BLaER1 (cell line): Measurements from ENCODE around the gene PYGL.
"Not testable (repeated sequence)": the region's sequence is repeated elsewhere in the genome, so short reads cannot be mapped to it uniquely, and the experiment has no call there.

Experiments used
- H3K27ac ChIP-seq: shearing (Covaris generic); formaldehyde crosslinking; 2 replicates; pipeline ENCODE4 v1.8.1; 2022
- H3K27me3 ChIP-seq: shearing (Covaris generic); formaldehyde crosslinking; 2 replicates; pipeline ENCODE4 v1.8.1; 2022
- H3K36me3 ChIP-seq: shearing (Covaris generic); formaldehyde crosslinking; 2 replicates; pipeline ENCODE4 v1.8.1; 2022
- H3K4me1 ChIP-seq: shearing (Covaris generic); formaldehyde crosslinking; 2 replicates; pipeline ENCODE4 v1.8.1; 2022
- H3K4me2 ChIP-seq: shearing (Covaris generic); formaldehyde crosslinking; 2 replicates; pipeline ENCODE4 v1.8.1; 2022
- H3K4me3 ChIP-seq: shearing (Covaris generic); formaldehyde crosslinking; 2 replicates; pipeline ENCODE4 v1.8.1; 2022
- H3K9ac ChIP-seq: shearing (Covaris generic); formaldehyde crosslinking; 2 replicates; pipeline ENCODE4 v1.8.1; 2022
- H3K9me3 ChIP-seq: shearing (Covaris generic); formaldehyde crosslinking; 2 replicates; pipeline ENCODE4 v1.8.1; 2022
- H4K20me1 ChIP-seq: shearing (Covaris generic); formaldehyde crosslinking; 2 replicates; pipeline ENCODE4 v1.8.1; 2022
- Cebpa-rat ChIP-seq: shearing (Covaris generic); IDR thresholded peaks from 2 replicates; pipeline ENCODE4 v1.8.1; 2022

Gene PYGL

DNA sequence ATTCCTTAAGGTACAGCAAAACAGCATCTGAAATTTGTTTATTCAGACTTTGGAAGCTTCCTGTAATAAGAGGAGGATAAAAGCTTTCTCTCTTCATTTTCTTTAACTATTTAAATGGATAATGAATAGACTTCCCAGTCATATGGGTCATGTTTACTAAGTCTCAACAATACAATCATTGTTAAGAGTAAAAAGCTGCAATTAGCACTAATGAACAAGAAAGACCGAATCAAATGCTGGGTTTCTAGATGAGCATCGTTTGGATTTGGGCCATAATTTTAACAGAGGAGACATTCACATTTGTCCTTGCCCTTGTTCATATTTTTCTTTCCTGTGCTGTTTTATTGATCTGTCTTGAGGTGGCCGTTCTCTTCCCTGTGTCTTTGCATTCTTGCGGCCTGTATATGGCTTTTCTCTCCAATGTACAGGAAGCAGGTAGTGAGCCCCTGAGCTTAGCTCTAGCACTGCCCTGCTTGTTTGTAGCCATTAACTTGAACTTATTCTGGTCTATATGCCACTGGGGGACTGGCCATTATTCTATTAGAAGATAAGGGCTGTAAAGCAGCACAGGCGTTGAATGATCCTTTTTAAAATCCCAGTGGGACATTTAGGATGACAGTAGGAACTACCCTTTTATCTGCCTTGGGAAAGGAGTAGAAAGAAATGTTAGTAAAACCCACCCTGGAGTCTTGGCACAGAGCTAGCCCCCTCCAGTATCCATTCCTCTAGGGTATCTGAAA, 37.8 kb downstream of the PYGL start:
- Histone ChIP-seq H3K4me1 (no peaks in the 10 kb centered on the region), H4K20me1 (no peaks in the 10 kb centered on the region), H3K36me3 (no peaks in the 10 kb centered on the region), H3K27ac (no peak overlapping the region), H3K4me3 (no peak overlapping the region), H3K27me3 (no peaks in the 10 kb centered on the region), H3K9me3 (peaks cover 4% of the 10 kb centered on the region; the same call in 1 of the 2 replicates), H3K4me2 (no peak overlapping the region), H3K9ac (no peak overlapping the region)
- no peak for TF ChIP-seq Cebpa-rat

DNA sequence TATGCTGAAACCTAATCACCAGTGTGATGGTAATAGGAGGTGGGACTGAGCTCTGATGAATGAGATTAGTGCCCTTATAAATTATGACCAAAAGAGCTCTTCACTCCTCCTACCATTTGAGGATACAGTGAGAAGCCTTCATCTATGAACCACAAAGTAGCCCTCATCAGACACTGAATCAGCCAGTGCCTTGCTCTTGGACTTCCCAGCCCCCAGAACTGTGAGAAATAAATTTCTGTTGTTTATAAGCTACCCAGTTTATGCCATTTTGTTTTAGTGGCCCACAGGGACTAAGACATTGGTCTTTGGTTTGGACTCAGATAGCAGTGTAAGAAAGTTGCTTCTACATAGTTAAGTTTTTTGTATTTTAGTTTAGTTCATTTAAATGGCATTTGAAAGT, 39.6 kb downstream of the PYGL start:
- Histone ChIP-seq H3K27ac (no peak overlapping the region), H4K20me1 (no peaks in the 10 kb centered on the region), H3K9me3 (peaks cover 4% of the 10 kb centered on the region; the same call in 1 of the 2 replicates), H3K27me3 (no peaks in the 10 kb centered on the region), H3K36me3 (no peaks in the 10 kb centered on the region), H3K4me2 (no peak overlapping the region), H3K4me3 (no peak overlapping the region), H3K9ac (no peak overlapping the region), H3K4me1 (no peaks in the 10 kb centered on the region)
- TF ChIP-seq Cebpa-rat: no peak

DNA sequence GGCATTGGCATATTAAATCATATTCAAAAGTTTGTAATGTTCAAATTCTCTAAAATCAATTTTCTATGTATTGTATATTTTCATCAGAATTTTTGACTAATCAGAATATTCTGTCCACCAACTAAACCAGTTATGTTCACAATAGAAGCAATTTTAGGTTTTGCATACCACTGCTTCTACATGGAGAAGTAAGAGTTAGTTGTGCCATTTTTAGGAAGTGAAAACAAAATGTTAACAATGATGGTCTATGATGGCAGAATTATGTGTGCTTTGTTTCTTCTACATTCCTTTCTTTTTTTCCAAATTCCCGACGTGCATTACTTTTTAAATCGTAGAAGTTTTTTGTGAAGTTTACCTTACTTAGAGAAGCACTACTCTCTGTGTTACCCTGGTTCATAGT, 42.9 kb downstream of the PYGL start:
- no peak overlapping the region for H3K27ac ChIP-seq
- peaks cover 4% of the 10 kb centered on the region; the same call in 1 of the 2 replicates for H3K9me3 ChIP-seq
- no peak overlapping the region for H3K4me3 ChIP-seq
- no peak overlapping the region for H3K9ac ChIP-seq
- TF ChIP-seq Cebpa-rat: no peak
- H3K36me3 ChIP-seq: no peaks in the 10 kb centered on the region
- H3K27me3 ChIP-seq: no peaks in the 10 kb centered on the region
- H4K20me1 ChIP-seq: no peaks in the 10 kb centered on the region
- H3K4me2 ChIP-seq: no peak overlapping the region
- no peaks in the 10 kb centered on the region for H3K4me1 ChIP-seq

DNA sequence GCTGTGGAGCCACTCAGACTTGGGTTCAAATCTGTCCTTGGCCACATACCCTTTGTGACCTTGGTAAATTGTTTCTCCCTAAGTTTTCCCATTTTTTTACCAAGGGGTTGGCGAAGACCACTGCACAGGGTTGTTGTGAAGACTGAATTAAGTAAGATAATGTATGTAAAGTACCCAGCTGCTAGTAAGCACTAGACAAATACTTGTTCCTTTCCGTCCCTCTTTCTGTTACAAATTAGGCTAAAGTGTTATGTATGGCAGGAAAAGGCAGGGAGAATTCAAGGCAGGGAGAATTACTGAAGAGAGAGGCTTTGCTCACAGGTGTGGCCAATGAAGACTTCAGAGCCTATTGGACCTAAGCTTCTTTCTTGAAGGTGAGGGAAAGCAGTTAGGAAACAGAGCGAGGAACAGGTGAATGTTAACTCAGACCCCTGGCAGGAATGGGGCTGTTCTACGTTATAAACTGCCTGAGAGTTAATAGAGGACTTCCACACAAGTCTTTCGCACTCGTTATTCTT, 46.6 kb downstream of the PYGL start:
- no peak overlapping the region for H3K4me3 ChIP-seq
- TF ChIP-seq Cebpa-rat: no peak
- H3K9ac ChIP-seq: no peak overlapping the region
- H4K20me1 ChIP-seq: no peaks in the 10 kb centered on the region
- no peaks in the 10 kb centered on the region for H3K4me1 ChIP-seq
- no peak overlapping the region for H3K4me2 ChIP-seq
- H3K27me3 ChIP-seq: no peaks in the 10 kb centered on the region
- H3K9me3 ChIP-seq: no peaks in the 10 kb centered on the region
- no peak overlapping the region for H3K27ac ChIP-seq
- H3K36me3 ChIP-seq: no peaks in the 10 kb centered on the region

DNA sequence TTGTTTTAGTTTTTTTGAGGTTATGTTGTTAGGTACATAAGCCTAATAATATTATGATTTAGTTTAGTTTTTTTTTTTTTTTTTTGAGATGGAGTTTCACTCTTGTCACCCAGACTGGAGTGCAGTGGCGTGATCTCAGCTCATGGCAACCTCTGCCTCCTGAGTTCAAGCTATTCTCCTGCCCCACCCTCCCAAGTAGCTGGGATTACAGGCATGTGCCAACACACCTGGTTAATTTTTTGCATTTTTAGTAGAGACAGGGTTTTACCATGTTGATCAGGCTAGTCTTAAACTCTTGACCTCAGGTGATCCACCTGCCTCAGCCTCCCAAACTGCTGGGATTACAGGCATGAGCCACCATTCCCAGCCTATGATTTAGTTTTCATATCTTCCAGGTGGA, 47.3 kb downstream of the PYGL start:
- not testable (repeated sequence) for H3K27me3 ChIP-seq, H3K36me3 ChIP-seq, H3K4me3 ChIP-seq, H3K9ac ChIP-seq, H3K4me2 ChIP-seq, H3K4me1 ChIP-seq, H4K20me1 ChIP-seq, H3K27ac ChIP-seq, H3K9me3 ChIP-seq

DNA sequence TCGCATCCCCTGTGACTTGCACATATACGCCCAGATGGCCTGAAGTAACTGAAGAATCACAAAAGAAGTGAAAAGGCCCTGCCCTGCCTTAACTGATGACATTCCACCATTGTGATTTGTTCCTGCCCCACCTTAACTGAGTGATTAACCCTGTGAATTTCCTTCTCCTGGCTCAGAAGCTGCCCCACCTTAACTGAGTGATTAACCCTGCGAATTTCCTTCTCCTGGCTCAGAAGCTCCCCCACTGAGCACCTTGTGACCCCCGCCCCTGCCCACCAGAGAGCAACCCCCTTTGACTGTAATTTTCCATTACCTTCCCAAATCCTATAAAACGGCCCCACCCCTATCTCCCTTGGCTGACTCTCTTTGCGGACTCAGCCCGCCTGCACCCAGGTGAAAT, 47.9 kb downstream of the PYGL start:
- H3K27me3 ChIP-seq, H3K9ac ChIP-seq, H4K20me1 ChIP-seq, H3K36me3 ChIP-seq, H3K4me1 ChIP-seq, H3K27ac ChIP-seq, H3K4me2 ChIP-seq, H3K4me3 ChIP-seq, H3K9me3 ChIP-seq: not testable (repeated sequence)

DNA sequence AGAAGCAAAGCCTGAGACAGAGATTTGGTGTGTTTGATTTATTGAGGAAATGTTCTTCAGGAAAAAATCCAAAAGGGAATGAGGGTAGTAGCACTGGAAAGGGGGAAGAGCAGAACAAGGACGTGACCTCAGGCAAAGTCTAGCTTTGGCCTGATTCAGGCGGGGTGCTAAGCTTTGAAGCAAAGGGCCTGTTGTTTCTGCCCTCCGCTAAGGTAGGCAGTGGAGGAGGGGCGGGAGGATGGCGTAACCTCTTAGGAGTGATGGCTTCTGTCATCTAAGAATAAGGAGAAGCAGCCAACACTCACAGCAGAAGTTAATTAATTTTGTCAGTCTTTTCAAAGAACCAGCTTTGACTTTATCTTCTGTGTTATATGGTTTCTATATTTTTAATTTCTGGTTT, 52.0 kb downstream of the PYGL start:
- Histone ChIP-seq H3K36me3 (no peaks in the 10 kb centered on the region), H4K20me1 (no peaks in the 10 kb centered on the region), H3K9me3 (no peaks in the 10 kb centered on the region), H3K9ac (no peak overlapping the region), H3K27me3 (no peaks in the 10 kb centered on the region), H3K4me1 (no peaks in the 10 kb centered on the region), H3K27ac (no peak overlapping the region), H3K4me3 (no peak overlapping the region), H3K4me2 (no peak overlapping the region)
- no peak for TF ChIP-seq Cebpa-rat

DNA sequence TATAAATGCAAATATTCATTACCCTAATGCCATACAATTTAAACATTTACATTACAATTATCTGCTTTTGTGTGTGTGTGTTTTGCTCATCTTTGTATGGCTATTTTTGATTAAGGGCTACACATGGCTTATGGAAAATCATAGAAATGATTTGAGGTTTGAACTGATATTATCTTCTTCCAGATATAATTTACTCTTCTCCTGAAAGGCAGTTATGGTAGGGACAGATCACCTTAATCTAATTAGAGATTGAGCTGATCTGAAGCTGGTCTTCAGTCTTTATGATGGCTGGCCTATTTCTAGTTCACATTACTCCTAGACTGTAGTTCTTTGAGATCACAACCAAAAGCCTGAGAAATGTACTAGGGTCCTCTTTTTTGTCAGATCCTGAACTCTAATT, 56.8 kb downstream of the PYGL start:
- no peaks in the 10 kb centered on the region for H3K27me3 ChIP-seq
- no peak overlapping the region for H3K9ac ChIP-seq
- H3K4me2 ChIP-seq: no peak overlapping the region
- 0 out of 2 replicates have a peak, but pooled peaks cover 3% of the 10 kb centered on the region for H3K4me1 ChIP-seq
- no peaks in the 10 kb centered on the region for H4K20me1 ChIP-seq
- H3K36me3 ChIP-seq: no peaks in the 10 kb centered on the region
- no peak overlapping the region for H3K4me3 ChIP-seq
- no peak overlapping the region for H3K27ac ChIP-seq
- H3K9me3 ChIP-seq: no peaks in the 10 kb centered on the region
- TF ChIP-seq Cebpa-rat: no peak

DNA sequence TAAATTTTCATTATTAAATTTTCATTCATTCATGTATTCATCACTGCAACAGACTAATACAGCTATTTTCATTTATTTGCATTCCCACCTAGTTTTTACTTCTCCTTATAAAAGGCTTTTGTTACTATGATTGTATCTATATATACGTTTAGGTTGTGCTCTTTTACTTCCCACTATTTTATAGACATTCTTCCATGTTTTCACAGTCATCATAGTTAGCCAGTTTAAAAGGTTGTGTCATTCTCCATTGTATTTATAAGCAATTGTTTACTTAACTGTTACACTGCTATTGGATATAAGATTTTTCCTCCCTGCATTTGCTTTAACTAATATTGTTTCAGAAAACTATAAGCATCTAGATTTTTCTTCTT, 60.5 kb downstream of the PYGL start:
- no peak overlapping the region for H3K4me3 ChIP-seq
- no peak overlapping the region for H3K9ac ChIP-seq
- H3K27ac ChIP-seq: no peak overlapping the region
- H3K4me1 ChIP-seq: peaks cover 28% of the 10 kb centered on the region
- no peak overlapping the region for H3K4me2 ChIP-seq
- no peak for TF ChIP-seq Cebpa-rat
- no peaks in the 10 kb centered on the region for H3K9me3 ChIP-seq
- no peaks in the 10 kb centered on the region for H4K20me1 ChIP-seq
- no peaks in the 10 kb centered on the region for H3K27me3 ChIP-seq
- H3K36me3 ChIP-seq: no peaks in the 10 kb centered on the region

DNA sequence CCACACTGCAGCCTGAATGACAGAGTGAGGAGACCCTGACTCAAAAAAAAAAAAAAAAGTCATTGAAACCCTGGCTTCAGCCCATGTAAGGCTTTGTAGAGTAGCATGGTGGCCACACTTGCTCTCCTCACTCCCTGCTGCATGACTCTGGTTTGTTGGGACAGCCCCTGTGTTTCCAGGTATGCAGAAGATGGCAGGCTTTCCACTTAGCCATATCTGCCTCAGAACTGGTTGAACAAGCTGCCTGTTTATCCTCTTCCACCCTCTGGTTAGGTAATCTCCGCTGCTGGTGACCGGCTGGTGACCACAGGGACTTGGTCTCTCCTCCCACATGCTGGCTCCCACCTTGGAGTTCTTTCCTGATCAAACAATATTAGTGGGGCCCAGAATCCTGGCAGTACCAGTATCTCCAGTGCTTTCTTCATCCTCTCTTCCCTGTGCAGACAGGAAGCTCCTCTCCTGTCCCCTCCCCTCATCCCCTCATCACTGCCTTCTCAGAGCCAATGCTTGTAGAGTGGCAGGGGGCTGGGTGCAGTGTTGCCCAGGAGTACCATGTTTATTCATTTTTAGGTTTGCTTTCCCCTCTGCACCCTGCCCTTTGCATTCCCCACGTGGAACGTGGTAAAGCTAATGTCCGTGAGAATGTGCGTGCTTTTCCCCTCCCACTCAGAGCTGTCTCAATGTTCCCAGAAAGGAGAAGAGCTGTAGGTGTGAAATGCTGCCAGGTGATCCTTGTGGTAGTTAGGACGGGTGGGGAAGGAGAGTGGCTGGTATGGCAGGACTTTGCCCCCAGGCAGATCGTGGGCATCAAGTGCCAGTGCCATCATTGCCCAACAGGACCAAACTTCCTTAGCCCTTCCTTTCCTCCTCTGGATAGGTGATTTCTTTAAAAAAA, 61.1 kb downstream of the PYGL start:
- Histone ChIP-seq H3K9me3 (no peaks in the 10 kb centered on the region), H3K27ac (no peak overlapping the region), H3K4me2 (no peak overlapping the region), H3K36me3 (no peaks in the 10 kb centered on the region), H3K27me3 (no peaks in the 10 kb centered on the region), H3K9ac (no peak overlapping the region), H3K4me1 (peaks cover 31% of the 10 kb centered on the region), H4K20me1 (no peaks in the 10 kb centered on the region), H3K4me3 (no peak overlapping the region)
- TF ChIP-seq Cebpa-rat: no peak
